Mammary epithelial cell (primary cell): ENCODE data around the gene ATOH8.

ENCODE experiments used
- EZH2 ChIP-seq: IDR thresholded peaks from 2 replicates; pipeline ENCODE4 v1.6.1; 2012; ENCODE audit warnings: low read length, inconsistent platforms, borderline replicate concordance
- TF ChIP-seq, protein P1 (sequence below), 2 donors: IDR thresholded peaks in 1 of 2; conservative IDR thresholded peaks in 1 of 2; 2 replicates each; pipeline ENCODE4 v1.5.1; 2011 to 2012; ENCODE audit warnings: inconsistent platforms in 2 of 2, low read length in 2 of 2, mild to moderate bottlenecking in 2 of 2, control low read depth in 1 of 2, low read depth in 1 of 2; ENCODE audit not compliant: insufficient read depth in 1 of 2; ENCODE audit errors: extremely low read depth in 1 of 2

DNA sequence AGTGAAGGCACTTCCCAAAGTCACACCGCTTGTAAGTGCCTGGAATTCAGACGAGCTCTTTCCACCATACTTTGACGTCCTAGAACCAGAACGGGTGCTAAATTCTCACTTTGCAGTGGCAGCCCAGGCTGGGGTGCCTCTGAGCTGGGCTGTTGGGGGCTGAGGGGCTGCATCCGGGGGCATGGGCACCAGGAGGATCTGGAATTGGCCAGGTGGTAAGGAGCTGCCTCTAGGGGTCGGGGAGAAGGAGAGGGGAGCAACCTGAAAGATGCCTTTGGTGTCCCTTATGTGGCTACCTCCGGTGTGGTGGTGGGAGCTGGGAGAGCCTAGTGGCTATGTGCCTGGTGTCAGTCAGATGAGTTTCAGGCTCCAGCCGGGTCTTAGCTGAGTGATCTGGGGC lies 7.1 kb downstream of the ATOH8 start:
- TF ChIP-seq, protein P1, sequence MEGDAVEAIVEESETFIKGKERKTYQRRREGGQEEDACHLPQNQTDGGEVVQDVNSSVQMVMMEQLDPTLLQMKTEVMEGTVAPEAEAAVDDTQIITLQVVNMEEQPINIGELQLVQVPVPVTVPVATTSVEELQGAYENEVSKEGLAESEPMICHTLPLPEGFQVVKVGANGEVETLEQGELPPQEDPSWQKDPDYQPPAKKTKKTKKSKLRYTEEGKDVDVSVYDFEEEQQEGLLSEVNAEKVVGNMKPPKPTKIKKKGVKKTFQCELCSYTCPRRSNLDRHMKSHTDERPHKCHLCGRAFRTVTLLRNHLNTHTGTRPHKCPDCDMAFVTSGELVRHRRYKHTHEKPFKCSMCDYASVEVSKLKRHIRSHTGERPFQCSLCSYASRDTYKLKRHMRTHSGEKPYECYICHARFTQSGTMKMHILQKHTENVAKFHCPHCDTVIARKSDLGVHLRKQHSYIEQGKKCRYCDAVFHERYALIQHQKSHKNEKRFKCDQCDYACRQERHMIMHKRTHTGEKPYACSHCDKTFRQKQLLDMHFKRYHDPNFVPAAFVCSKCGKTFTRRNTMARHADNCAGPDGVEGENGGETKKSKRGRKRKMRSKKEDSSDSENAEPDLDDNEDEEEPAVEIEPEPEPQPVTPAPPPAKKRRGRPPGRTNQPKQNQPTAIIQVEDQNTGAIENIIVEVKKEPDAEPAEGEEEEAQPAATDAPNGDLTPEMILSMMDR (conservative IDR thresholded peaks at IDR 0.05 in 1 of 2, IDR thresholded peaks at IDR 0.05 in 1 of 2; ENCODE audit: extremely low read depth in 1 of 2, insufficient read depth in 1 of 2, low read depth in 1 of 2, low read length in 2 of 2), result no peak
- no peak for TF ChIP-seq EZH2
